MM.1S (cell line): Measurements from ENCODE around the gene FA2H.

Source experiments
- DNase-seq: peaks from one replicate; pipeline ENCODE4 v3.0.0-alpha.2; 2015
- H2AFZ ChIP-seq: fragments of 300-600 bp; sonication (generic); 2 replicates; pipeline ENCODE4 v1.6.0; 2016; ENCODE audit warnings: antibody characterized with exemption, low read length
- H3F3A ChIP-seq: fragments of 300-600 bp; sonication (generic); 2 replicates; pipeline ENCODE4 v1.6.1; 2016; ENCODE audit warnings: mild to moderate bottlenecking, antibody characterized with exemption, low read length, moderate library complexity, mixed read lengths; ENCODE audit not compliant: insufficient read depth
- H3K27ac ChIP-seq: fragments of 300-600 bp; sonication (generic); 2 replicates; pipeline ENCODE4 v1.5.1; 2016; ENCODE audit warnings: mild to moderate bottlenecking, low read length
- H3K27me3 ChIP-seq: fragments of 300-600 bp; sonication (generic); replicated peaks from 2 replicates; pipeline ENCODE4 v1.6.0; 2016; ENCODE audit warnings: low read length; ENCODE audit not compliant: insufficient read depth
- H3K36me3 ChIP-seq: fragments of 300-600 bp; sonication (generic); replicated peaks from 2 replicates; pipeline ENCODE4 v1.6.1; 2016; ENCODE audit warnings: mild to moderate bottlenecking, low read length, mixed read lengths; ENCODE audit not compliant: insufficient read depth
- H3K4me1 ChIP-seq: fragments of 300-600 bp; sonication (generic); 2 replicates; pipeline ENCODE4 v1.6.1; 2016; ENCODE audit warnings: low read length, mixed read lengths
- H3K4me2 ChIP-seq: fragments of 300-600 bp; sonication (generic); 2 replicates; pipeline ENCODE4 v1.6.0; 2016; ENCODE audit warnings: low read depth, low read length
- H3K4me3 ChIP-seq: fragments of 300-600 bp; sonication (generic); 2 replicates; pipeline ENCODE4 v1.5.1; 2016; ENCODE audit warnings: low read length, mixed read lengths
- H3K79me2 ChIP-seq: fragments of 300-600 bp; sonication (generic); 2 replicates; pipeline ENCODE4 v1.6.1; 2016; ENCODE audit warnings: mixed run types, low read length, mixed read lengths
- H3K9ac ChIP-seq: fragments of 300-600 bp; sonication (generic); 2 replicates; pipeline ENCODE4 v1.6.1; 2016; ENCODE audit warnings: low read length, mixed read lengths
- H3K9me2 ChIP-seq: fragments of 300-600 bp; sonication (generic); replicated peaks from 2 replicates; pipeline ENCODE4 v1.6.1; 2016; ENCODE audit warnings: mild to moderate bottlenecking, low read length, mixed read lengths; ENCODE audit not compliant: insufficient read depth
- H3K9me3 ChIP-seq: fragments of 300-600 bp; sonication (generic); replicated peaks from 2 replicates; pipeline ENCODE4 v1.6.1; 2016; ENCODE audit warnings: mild to moderate bottlenecking, low read length, mixed read lengths; ENCODE audit not compliant: insufficient read depth
- H4K20me1 ChIP-seq: fragments of 300-600 bp; sonication (generic); 2 replicates; pipeline ENCODE4 v1.6.1; 2016; ENCODE audit warnings: mild to moderate bottlenecking, low read length, moderate library complexity, mixed read lengths; ENCODE audit not compliant: insufficient read depth
- CTCF ChIP-seq: fragments of 300-600 bp; sonication (generic); IDR thresholded peaks from 2 replicates; pipeline ENCODE4 v1.5.1; 2016; ENCODE audit warnings: antibody characterized with exemption, low read length, mixed read lengths
- EZH2 ChIP-seq: fragments of 300-600 bp; sonication (generic); optimal IDR thresholded peaks from 2 replicates; pipeline ENCODE3; 2017; ENCODE audit warnings: low read depth, mild to moderate bottlenecking, antibody characterized with exemption, low read length, mixed read lengths
- EZH2phosphoT487 ChIP-seq: fragments of 300-600 bp; sonication (generic); IDR thresholded peaks from 2 replicates; pipeline ENCODE4 v1.6.1; 2018; ENCODE audit warnings: antibody characterized with exemption, low read length

FA2H gene

GRCh38 chr16:74713876-74714275 is 60.7 kb downstream of the FA2H start:
- no peak for TF ChIP-seq EZH2
- no peak for TF ChIP-seq CTCF
- TF ChIP-seq EZH2phosphoT487: no peak
- H3K9me3 ChIP-seq: no peaks in the 10 kb centered on the region
- H3K9ac ChIP-seq: no peak overlapping the region
- H3K4me3 ChIP-seq: no peak overlapping the region
- H3K27me3 ChIP-seq: no peaks in the 10 kb centered on the region
- H3K9me2 ChIP-seq: no peaks in the 10 kb centered on the region
- H3K4me1 ChIP-seq: no peaks in the 10 kb centered on the region
- no peaks in the 10 kb centered on the region for H4K20me1 ChIP-seq
- no peaks in the 10 kb centered on the region for H3K36me3 ChIP-seq
- no peak overlapping the region for H2AFZ ChIP-seq
- H3F3A ChIP-seq: no peaks in the 10 kb centered on the region
- no peak for DNase-seq
- H3K79me2 ChIP-seq: no peaks in the 10 kb centered on the region
- H3K4me2 ChIP-seq: no peak overlapping the region
- no peak overlapping the region for H3K27ac ChIP-seq

GRCh38 chr16:74713325-74713724 is 61.3 kb downstream of the FA2H start:
- H3K27me3 ChIP-seq: no peaks in the 10 kb centered on the region
- no peak for DNase-seq
- H3F3A ChIP-seq: no peaks in the 10 kb centered on the region
- H3K79me2 ChIP-seq: no peaks in the 10 kb centered on the region
- no peak overlapping the region for H3K4me2 ChIP-seq
- no peaks in the 10 kb centered on the region for H4K20me1 ChIP-seq
- no peaks in the 10 kb centered on the region for H3K36me3 ChIP-seq
- H3K27ac ChIP-seq: no peak overlapping the region
- no peak for TF ChIP-seq CTCF
- no peaks in the 10 kb centered on the region for H3K4me1 ChIP-seq
- H3K9me3 ChIP-seq: no peaks in the 10 kb centered on the region
- H3K9ac ChIP-seq: no peak overlapping the region
- no peak overlapping the region for H2AFZ ChIP-seq
- H3K9me2 ChIP-seq: no peaks in the 10 kb centered on the region
- H3K4me3 ChIP-seq: no peak overlapping the region

GRCh38 chr16:74711938-74712337 is 62.7 kb downstream of the FA2H start:
- no peaks in the 10 kb centered on the region for H3K9me2 ChIP-seq
- no peak for DNase-seq
- no peak overlapping the region for H3K4me2 ChIP-seq
- H2AFZ ChIP-seq: no peak overlapping the region
- no peaks in the 10 kb centered on the region for H3F3A ChIP-seq
- no peaks in the 10 kb centered on the region for H3K4me1 ChIP-seq
- H4K20me1 ChIP-seq: no peaks in the 10 kb centered on the region
- no peaks in the 10 kb centered on the region for H3K9me3 ChIP-seq
- H3K36me3 ChIP-seq: no peaks in the 10 kb centered on the region
- TF ChIP-seq EZH2 (no peak), EZH2phosphoT487 (no peak), CTCF (no peak)
- no peaks in the 10 kb centered on the region for H3K79me2 ChIP-seq
- no peaks in the 10 kb centered on the region for H3K27me3 ChIP-seq
- H3K9ac ChIP-seq: no peak overlapping the region
- H3K27ac ChIP-seq: no peak overlapping the region
- H3K4me3 ChIP-seq: no peak overlapping the region

- no peak for DNase-seq
- Histone ChIP-seq H2AFZ (no peak overlapping the region), H3K4me3 (no peak overlapping the region), H3K36me3 (no peaks in the 10 kb centered on the region), H4K20me1 (no peaks in the 10 kb centered on the region), H3K9me2 (no peaks in the 10 kb centered on the region), H3F3A (no peaks in the 10 kb centered on the region), H3K4me2 (no peak overlapping the region), H3K27me3 (no peaks in the 10 kb centered on the region), H3K79me2 (no peaks in the 10 kb centered on the region), H3K9me3 (no peaks in the 10 kb centered on the region), H3K9ac (no peak overlapping the region), H3K4me1 (no peaks in the 10 kb centered on the region), H3K27ac (no peak overlapping the region)
- TF ChIP-seq EZH2phosphoT487 (no peak), EZH2 (no peak), CTCF (no peak)
These were observed 64.2 kb downstream of the FA2H start for GRCh38 chr16:74710401-74710800.
